HepG2 (cell line): ENCODE results near the gene STK32C. TPM values are rescaled to one million over a fixed set of nuclear protein-coding genes. Genes with fewer than 3 reads are reported as not detected.

Experiments
- EZH2 ChIP-seq: conservative IDR thresholded peaks from 2 replicates; pipeline ENCODE4 v1.6.1; 2012; ENCODE audit warnings: mild to moderate bottlenecking, low read depth, low read length, moderate library complexity
- HOXD1 ChIP-seq: sonication (generic); formaldehyde crosslinking; IDR thresholded peaks from 2 replicates; pipeline ENCODE4 v1.5.0; 2020; ENCODE audit warnings: missing genetic modification reagents
- ISL2 ChIP-seq: sonication (generic); formaldehyde crosslinking; IDR thresholded peaks from 2 replicates; pipeline ENCODE4 v1.5.0; 2020; ENCODE audit warnings: missing genetic modification reagents
- JUN ChIP-seq: sonication (generic); formaldehyde crosslinking; IDR thresholded peaks from 2 replicates; pipeline ENCODE4 v1.4.0; 2020; ENCODE audit warnings: mild to moderate bottlenecking, missing genetic modification reagents
- KDM3A ChIP-seq: IDR thresholded peaks from 2 replicates; pipeline ENCODE4 v1.6.1; 2018; ENCODE audit warnings: low read depth, missing compliant biosample characterization
- NKX3-1 ChIP-seq: sonication (generic); formaldehyde crosslinking; IDR thresholded peaks from 2 replicates; pipeline ENCODE4 v1.5.0; 2020; ENCODE audit warnings: missing genetic modification reagents
- PPARG ChIP-seq: conservative IDR thresholded peaks from 2 replicates; pipeline ENCODE4 v1.6.1; 2016; ENCODE audit warnings: missing biosample characterization, missing genetic modification reagents
- U2AF2 ChIP-seq: fragments of 200-400 bp; formaldehyde crosslinking; IDR thresholded peaks from 2 replicates; pipeline ENCODE4 v1.6.1; 2017; ENCODE audit warnings: low read depth, mild to moderate bottlenecking, low read length
- ZNF33A ChIP-seq: sonication (generic); formaldehyde crosslinking; IDR thresholded peaks from 2 replicates; pipeline ENCODE4 v1.5.1; 2020; ENCODE audit warnings: missing genetic modification reagents, mild to moderate bottlenecking, moderate library complexity, borderline replicate concordance
- ZNF563 ChIP-seq: sonication (generic); formaldehyde crosslinking; IDR thresholded peaks from 2 replicates; pipeline ENCODE4 v1.8.0; 2022; ENCODE audit warnings: mild to moderate bottlenecking, moderate library complexity, missing genetic modification reagents
- ZNF652 ChIP-seq: IDR thresholded peaks from 2 replicates; pipeline ENCODE4 v1.6.1; 2016; ENCODE audit warnings: low read depth, borderline replicate concordance
- ZNF703 ChIP-seq: sonication (generic); formaldehyde crosslinking; IDR thresholded peaks from 2 replicates; pipeline ENCODE4 v1.5.1; 2020; ENCODE audit warnings: missing genetic modification reagents, mild to moderate bottlenecking, moderate library complexity, borderline replicate concordance
- polyA plus RNA-seq, 8 experiments: library from polyadenylated mRNA; depleted of rRNA in 3 of 8; stranded (reverse) in 7 of 8; unstranded in 1 of 8; fragments of >200 nt; fragmentation: Illumina TruSeq in 4 of 8; extraction: Trizol in 4 of 8; gene quantifications; 2 replicates each; pipeline versions ENCODE4 v1.2.1 to v1.2.3, GENCODE V29; 2011 to 2016; ENCODE audit warnings: low read depth in 4 of 8, missing spikeins in 1 of 8, mixed read lengths in 1 of 8; ENCODE audit not compliant: insufficient read depth in 1 of 8
- total RNA-seq, 5 experiments: library from RNA; depleted of rRNA; stranded (reverse); fragments of >200 nt; fragmentation: Illumina TruSeq; extraction: Trizol; gene quantifications; 2 replicates each; pipeline ENCODE4 v1.2.3, GENCODE V29; 2016; ENCODE audit warnings: low read depth in 1 of 5
- TF ChIP-seq, protein P1 (sequence below): sonication (generic); formaldehyde crosslinking; IDR thresholded peaks from 2 replicates; pipeline ENCODE4 v1.4.0; 2020; ENCODE audit warnings: mild to moderate bottlenecking, missing genetic modification reagents
- TF ChIP-seq, protein P2 (sequence below): sonication (generic); formaldehyde crosslinking; conservative IDR thresholded peaks from 2 replicates; pipeline ENCODE4 v1.4.0; 2020; ENCODE audit warnings: missing genetic modification reagents
- TF ChIP-seq, protein P3 (sequence below): sonication (generic); formaldehyde crosslinking; IDR thresholded peaks from 2 replicates; pipeline ENCODE4 v1.4.0; 2020; ENCODE audit warnings: mild to moderate bottlenecking, missing genetic modification reagents
- TF ChIP-seq, protein P4 (sequence below): sonication (generic); formaldehyde crosslinking; IDR thresholded peaks from 2 replicates; pipeline ENCODE4 v1.4.0; 2020; ENCODE audit warnings: missing genetic modification reagents, borderline replicate concordance

STK32C gene
- total and polyA plus RNA-seq, 2 of the 13 experiments (the other 11 are each of a cell fraction or from before 2014, with no cell fraction given), result 10.9 to 19.4 TPM

DNA sequence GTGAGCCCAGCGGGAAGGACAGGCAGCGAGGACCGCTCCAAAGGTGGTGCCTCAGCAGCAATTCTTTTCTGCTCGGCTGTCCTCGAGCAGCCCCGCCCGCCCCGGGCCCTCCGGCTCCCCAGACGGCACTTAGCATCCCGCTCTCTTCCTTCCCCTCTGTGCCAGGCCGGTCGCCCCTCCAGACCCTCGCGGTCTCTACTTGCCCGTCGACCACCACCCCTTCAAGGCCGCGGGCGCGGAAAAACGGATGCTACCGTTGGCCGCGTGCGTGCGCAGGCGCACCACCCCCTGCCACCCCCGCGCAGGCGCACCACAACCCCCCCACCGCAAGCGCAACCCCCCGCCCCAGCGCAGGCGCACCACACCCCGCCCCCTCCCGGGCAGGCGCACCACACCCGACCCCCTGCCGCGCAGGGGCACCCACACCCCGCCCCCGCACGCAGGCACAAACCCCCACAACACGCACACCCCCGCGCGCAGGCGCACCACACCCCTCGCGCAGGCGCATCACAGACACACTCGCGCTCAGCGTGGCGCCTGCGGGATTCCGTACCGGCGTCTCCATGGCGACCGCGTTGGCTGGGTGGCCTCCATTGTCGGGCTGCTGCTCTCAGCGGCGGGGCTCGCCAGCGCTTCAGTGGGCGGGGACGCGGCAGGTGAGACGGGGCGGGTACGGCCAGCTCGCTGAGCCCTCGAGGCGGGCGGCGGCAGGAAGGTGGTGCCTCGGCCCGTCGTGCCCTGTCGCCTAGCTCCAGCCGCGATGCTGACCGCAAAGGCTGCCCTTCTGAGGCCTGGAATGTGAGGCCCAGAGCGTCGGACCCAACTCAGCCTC lies 24.1 kb upstream of the STK32C start, which contains the start of gene LRRC27 (continued):
- TF ChIP-seq U2AF2, result 0 out of 2 replicates have a peak, but pooled peaks have one; percentile 45
- TF ChIP-seq, protein P1, sequence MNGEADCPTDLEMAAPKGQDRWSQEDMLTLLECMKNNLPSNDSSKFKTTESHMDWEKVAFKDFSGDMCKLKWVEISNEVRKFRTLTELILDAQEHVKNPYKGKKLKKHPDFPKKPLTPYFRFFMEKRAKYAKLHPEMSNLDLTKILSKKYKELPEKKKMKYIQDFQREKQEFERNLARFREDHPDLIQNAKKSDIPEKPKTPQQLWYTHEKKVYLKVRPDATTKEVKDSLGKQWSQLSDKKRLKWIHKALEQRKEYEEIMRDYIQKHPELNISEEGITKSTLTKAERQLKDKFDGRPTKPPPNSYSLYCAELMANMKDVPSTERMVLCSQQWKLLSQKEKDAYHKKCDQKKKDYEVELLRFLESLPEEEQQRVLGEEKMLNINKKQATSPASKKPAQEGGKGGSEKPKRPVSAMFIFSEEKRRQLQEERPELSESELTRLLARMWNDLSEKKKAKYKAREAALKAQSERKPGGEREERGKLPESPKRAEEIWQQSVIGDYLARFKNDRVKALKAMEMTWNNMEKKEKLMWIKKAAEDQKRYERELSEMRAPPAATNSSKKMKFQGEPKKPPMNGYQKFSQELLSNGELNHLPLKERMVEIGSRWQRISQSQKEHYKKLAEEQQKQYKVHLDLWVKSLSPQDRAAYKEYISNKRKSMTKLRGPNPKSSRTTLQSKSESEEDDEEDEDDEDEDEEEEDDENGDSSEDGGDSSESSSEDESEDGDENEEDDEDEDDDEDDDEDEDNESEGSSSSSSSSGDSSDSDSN (CRISPR knock-in tag), result peak; percentile 80
- TF ChIP-seq, protein P2, sequence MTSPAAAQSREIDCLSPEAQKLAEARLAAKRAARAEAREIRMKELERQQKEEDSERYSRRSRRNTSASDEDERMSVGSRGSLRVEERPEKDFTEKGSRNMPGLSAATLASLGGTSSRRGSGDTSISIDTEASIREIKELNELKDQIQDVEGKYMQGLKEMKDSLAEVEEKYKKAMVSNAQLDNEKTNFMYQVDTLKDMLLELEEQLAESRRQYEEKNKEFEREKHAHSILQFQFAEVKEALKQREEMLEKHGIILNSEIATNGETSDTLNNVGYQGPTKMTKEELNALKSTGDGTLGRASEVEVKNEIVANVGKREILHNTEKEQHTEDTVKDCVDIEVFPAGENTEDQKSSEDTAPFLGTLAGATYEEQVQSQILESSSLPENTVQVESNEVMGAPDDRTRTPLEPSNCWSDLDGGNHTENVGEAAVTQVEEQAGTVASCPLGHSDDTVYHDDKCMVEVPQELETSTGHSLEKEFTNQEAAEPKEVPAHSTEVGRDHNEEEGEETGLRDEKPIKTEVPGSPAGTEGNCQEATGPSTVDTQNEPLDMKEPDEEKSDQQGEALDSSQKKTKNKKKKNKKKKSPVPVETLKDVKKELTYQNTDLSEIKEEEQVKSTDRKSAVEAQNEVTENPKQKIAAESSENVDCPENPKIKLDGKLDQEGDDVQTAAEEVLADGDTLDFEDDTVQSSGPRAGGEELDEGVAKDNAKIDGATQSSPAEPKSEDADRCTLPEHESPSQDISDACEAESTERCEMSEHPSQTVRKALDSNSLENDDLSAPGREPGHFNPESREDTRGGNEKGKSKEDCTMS (CRISPR knock-in tag), result no peak
- 0 out of 2 replicates have a peak, but pooled peaks have one; percentile 58 for TF ChIP-seq ZNF563 (CRISPR knock-in tag)
- TF ChIP-seq ZNF703 (CRISPR knock-in tag), result no peak
- TF ChIP-seq PPARG (CRISPR knock-in tag), result no peak; the same call in 1 of the 2 replicates
- TF ChIP-seq JUN (CRISPR knock-in tag), result 0 out of 2 replicates have a peak, but pooled peaks have one; percentile 45
- no peak; the same call in 1 of the 2 replicates for TF ChIP-seq ISL2 (CRISPR knock-in tag)
- TF ChIP-seq ZNF33A, result no peak
- no peak for TF ChIP-seq NKX3-1 (CRISPR knock-in tag)
- TF ChIP-seq, protein P3, sequence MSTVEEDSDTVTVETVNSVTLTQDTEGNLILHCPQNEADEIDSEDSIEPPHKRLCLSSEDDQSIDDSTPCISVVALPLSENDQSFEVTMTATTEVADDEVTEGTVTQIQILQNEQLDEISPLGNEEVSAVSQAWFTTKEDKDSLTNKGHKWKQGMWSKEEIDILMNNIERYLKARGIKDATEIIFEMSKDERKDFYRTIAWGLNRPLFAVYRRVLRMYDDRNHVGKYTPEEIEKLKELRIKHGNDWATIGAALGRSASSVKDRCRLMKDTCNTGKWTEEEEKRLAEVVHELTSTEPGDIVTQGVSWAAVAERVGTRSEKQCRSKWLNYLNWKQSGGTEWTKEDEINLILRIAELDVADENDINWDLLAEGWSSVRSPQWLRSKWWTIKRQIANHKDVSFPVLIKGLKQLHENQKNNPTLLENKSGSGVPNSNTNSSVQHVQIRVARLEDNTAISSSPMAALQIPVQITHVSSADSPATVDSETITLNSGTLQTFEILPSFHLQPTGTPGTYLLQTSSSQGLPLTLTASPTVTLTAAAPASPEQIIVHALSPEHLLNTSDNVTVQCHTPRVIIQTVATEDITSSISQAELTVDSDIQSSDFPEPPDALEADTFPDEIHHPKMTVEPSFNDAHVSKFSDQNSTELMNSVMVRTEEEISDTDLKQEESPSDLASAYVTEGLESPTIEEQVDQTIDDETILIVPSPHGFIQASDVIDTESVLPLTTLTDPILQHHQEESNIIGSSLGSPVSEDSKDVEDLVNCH (CRISPR knock-in tag), result no peak
- TF ChIP-seq HOXD1, result no peak
- TF ChIP-seq ZNF652 (CRISPR knock-in tag), result no peak
- 0 out of 2 replicates have a peak, but pooled peaks have one; percentile 30 for TF ChIP-seq KDM3A (CRISPR knock-in tag)
- no peak for TF ChIP-seq EZH2
- TF ChIP-seq, protein P4, sequence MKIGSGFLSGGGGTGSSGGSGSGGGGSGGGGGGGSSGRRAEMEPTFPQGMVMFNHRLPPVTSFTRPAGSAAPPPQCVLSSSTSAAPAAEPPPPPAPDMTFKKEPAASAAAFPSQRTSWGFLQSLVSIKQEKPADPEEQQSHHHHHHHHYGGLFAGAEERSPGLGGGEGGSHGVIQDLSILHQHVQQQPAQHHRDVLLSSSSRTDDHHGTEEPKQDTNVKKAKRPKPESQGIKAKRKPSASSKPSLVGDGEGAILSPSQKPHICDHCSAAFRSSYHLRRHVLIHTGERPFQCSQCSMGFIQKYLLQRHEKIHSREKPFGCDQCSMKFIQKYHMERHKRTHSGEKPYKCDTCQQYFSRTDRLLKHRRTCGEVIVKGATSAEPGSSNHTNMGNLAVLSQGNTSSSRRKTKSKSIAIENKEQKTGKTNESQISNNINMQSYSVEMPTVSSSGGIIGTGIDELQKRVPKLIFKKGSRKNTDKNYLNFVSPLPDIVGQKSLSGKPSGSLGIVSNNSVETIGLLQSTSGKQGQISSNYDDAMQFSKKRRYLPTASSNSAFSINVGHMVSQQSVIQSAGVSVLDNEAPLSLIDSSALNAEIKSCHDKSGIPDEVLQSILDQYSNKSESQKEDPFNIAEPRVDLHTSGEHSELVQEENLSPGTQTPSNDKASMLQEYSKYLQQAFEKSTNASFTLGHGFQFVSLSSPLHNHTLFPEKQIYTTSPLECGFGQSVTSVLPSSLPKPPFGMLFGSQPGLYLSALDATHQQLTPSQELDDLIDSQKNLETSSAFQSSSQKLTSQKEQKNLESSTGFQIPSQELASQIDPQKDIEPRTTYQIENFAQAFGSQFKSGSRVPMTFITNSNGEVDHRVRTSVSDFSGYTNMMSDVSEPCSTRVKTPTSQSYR, result peak; percentile 49; the same call in 1 of the 2 replicates
